ENCODE results near the gene SNX27. TPM values are rescaled to one million over a fixed set of nuclear protein-coding genes. Genes with fewer than 3 reads are reported as not detected.

SNX27 gene
- total RNA-seq, 6 experiments from 2014 or later: 14.9 to 21.4 (median 16.9) TPM

DNA sequence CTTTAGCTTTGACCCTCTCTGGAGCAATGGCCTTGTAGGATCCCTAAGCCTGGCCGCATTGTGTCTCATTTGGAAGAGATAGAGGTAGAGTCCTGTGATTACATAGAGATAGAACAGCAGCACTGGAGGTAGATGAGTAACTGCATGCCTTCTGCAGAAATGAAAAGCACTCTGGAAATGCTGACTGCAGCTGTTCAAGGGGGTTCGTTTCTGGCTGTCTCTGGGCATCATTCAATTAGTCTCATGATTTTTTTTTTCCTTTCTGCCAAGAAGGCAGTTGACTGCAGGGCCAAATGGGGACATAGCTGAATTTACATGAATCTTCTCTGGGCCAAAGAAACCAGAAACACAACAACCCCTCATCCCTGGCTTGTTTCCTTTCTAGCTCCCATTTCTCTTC is 28.1 kb upstream of the SNX27 start:
- H3K27ac ChIP-seq: no peak overlapping the region
- peaks cover 0 to 1% (median 0%) of the 10 kb centered on the region in 4 donors for H3K36me3 ChIP-seq
- no peak overlapping the region for H3K4me3 ChIP-seq
- no peak for TF ChIP-seq POLR2A (IDR thresholded peaks at IDR 0.05)
- TF ChIP-seq, protein P1, sequence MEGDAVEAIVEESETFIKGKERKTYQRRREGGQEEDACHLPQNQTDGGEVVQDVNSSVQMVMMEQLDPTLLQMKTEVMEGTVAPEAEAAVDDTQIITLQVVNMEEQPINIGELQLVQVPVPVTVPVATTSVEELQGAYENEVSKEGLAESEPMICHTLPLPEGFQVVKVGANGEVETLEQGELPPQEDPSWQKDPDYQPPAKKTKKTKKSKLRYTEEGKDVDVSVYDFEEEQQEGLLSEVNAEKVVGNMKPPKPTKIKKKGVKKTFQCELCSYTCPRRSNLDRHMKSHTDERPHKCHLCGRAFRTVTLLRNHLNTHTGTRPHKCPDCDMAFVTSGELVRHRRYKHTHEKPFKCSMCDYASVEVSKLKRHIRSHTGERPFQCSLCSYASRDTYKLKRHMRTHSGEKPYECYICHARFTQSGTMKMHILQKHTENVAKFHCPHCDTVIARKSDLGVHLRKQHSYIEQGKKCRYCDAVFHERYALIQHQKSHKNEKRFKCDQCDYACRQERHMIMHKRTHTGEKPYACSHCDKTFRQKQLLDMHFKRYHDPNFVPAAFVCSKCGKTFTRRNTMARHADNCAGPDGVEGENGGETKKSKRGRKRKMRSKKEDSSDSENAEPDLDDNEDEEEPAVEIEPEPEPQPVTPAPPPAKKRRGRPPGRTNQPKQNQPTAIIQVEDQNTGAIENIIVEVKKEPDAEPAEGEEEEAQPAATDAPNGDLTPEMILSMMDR (IDR thresholded peaks at IDR 0.05): no peak
- intact Hi-C loops (cut with DNase I): loop anchor here in 1 of 2 donors (10.0 kb wide), 1 partner anchor 261 kb away; no protein-coding TSS in a partner anchor
- 40% methylated on average over 1 of the region's 2 CpGs for WGBS (ENCODE audit: insufficient coverage, low coverage, low lambda C conversion rate, missing lambda C conversion rate)
- no peaks in the 10 kb centered on the region for H3K27me3 ChIP-seq
- ATAC-seq: no peak
- no peak for DNase-seq
- no peaks in the 10 kb centered on the region for H3K9me3 ChIP-seq
- no peaks in the 10 kb centered on the region for H3K4me1 ChIP-seq

DNA sequence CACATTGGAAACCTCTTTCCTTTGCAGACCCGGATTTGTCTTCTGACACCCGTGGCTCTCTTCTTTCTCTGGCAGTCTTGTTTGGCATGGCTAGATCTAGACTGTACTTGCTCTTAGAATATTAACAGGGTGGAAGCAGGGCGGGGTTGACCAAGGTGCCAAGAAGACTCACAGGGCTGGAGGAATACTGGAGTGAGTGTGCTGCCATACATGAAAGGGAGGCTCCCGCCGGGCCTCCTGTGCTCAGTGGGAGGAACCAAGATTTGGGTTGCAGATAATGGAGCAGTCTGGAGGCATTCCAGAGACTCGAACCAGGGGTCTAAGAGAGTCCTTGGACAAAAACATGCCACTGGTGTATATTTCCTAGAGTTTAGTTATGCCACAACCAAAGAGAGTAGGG is 27.6 kb upstream of the SNX27 start:
- WGBS (ENCODE audit: insufficient coverage, low coverage, low lambda C conversion rate, missing lambda C conversion rate): 70% methylated on average over 3 of the region's 6 CpGs
- DNase-seq (no peak), ATAC-seq (no peak)
- no peak overlapping the region for H3K27ac ChIP-seq
- no peaks in the 10 kb centered on the region for H3K36me3 ChIP-seq
- intact Hi-C loops (cut with DNase I): loop anchor here in 1 of 2 donors (10.0 kb wide), 1 partner anchor 261 kb away; no protein-coding TSS in a partner anchor
- no peak overlapping the region for H3K4me3 ChIP-seq
- H3K9me3 ChIP-seq: no peaks in the 10 kb centered on the region
- H3K4me1 ChIP-seq: no peaks in the 10 kb centered on the region
- TF ChIP-seq POLR2A (IDR thresholded peaks at IDR 0.05): no peak
- TF ChIP-seq, protein P1 (IDR thresholded peaks at IDR 0.05): no peak
- no peaks in the 10 kb centered on the region for H3K27me3 ChIP-seq

DNA sequence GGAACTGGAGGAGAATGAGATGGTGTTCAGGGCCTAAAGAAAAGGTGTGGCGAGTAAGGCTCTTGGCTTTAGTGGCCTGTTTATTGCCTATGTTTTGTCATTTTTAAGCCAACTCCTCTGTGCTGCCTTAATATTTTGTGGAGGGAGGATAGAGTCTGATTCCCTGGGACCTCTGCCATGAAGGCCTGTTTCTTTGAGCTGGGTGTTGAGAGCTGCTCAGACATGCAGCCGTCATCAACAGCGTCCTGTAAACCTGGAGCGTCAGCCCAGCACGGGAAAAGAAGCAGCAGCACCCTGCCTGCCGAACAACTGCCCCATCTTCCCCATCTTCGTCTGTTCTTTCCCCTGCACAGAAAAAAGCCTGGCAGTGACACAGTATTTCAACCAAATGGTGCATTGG is 27.1 kb upstream of the SNX27 start:
- Histone ChIP-seq H3K36me3 (no peaks in the 10 kb centered on the region), H3K27me3 (no peaks in the 10 kb centered on the region), H3K27ac (no peak overlapping the region), H3K4me1 (no peaks in the 10 kb centered on the region), H3K9me3 (no peaks in the 10 kb centered on the region), H3K4me3 (no peak overlapping the region)
- DNase-seq: no peak
- TF ChIP-seq, protein P1 (IDR thresholded peaks at IDR 0.05): no peak
- no peak for TF ChIP-seq POLR2A (IDR thresholded peaks at IDR 0.05)
- no peak for ATAC-seq
- intact Hi-C loops (cut with DNase I): loop anchor here in 1 of 2 donors (10.0 kb wide), 1 partner anchor 260 kb away; no protein-coding TSS in a partner anchor
- WGBS (ENCODE audit: insufficient coverage, low coverage, low lambda C conversion rate, missing lambda C conversion rate): 89% methylated on average over 1 of the region's 7 CpGs

GRCh38 chr1:151585622-151586021 is 26.2 kb upstream of the SNX27 start:
- no peak for ATAC-seq
- Histone ChIP-seq H3K36me3 (no peaks in the 10 kb centered on the region), H3K4me1 (no peaks in the 10 kb centered on the region), H3K9me3 (no peaks in the 10 kb centered on the region), H3K27me3 (no peaks in the 10 kb centered on the region), H3K4me3 (no peak overlapping the region), H3K27ac (no peak overlapping the region)
- no peak for TF ChIP-seq POLR2A (IDR thresholded peaks at IDR 0.05)
- TF ChIP-seq, protein P1 (IDR thresholded peaks at IDR 0.05): no peak
- 60% methylated on average over 1 of the region's 1 CpG for WGBS (ENCODE audit: insufficient coverage, low coverage, low lambda C conversion rate, missing lambda C conversion rate)
- DNase-seq: no peak
- intact Hi-C loops (cut with DNase I): loop anchor here in 1 of 2 donors (10.0 kb wide), 1 partner anchor 259 kb away; no protein-coding TSS in a partner anchor

Measured in right lobe of liver (tissue), 6 donors.